Spleen (tissue), 7 donors: ENCODE data around the gene CLDN12.

Experiments used
- CTCF ChIP-seq, 11 experiments: fragments of 200-600 bp in 7 of 11; fragments of 450-650 bp in 4 of 11; sonication (generic) in 4 of 11; IDR thresholded peaks in 8 of 11; conservative IDR thresholded peaks in 3 of 11; 1 replicate in 7 of 11; 2 replicates in 4 of 11; pipeline versions ENCODE4 v1.4.0 to v1.8.0; 2016 to 2021; ENCODE audit warnings: antibody characterized with exemption in 11 of 11, inconsistent platforms in 4 of 11, mild to moderate bottlenecking in 1 of 11
- POLR2A ChIP-seq, 3 donors: fragments of 450-650 bp; IDR thresholded peaks; one replicate each; pipeline ENCODE4 v1.5.1; 2017; ENCODE audit warnings: antibody characterized with exemption in 3 of 3, mild to moderate bottlenecking in 1 of 3
- donor health status: DM: no; HTN: no; CAD: no; lungs with moderate emphysema.
- donor health status: DM: no; HTN: no; CAD: no.
- donor health status: DM: no; HTN: no; CAD: no.

GRCh38 chr7:90421651-90422050 lies 18.4 kb downstream of the CLDN12 start:
- TF ChIP-seq POLR2A (IDR thresholded peaks at IDR 0.05) = no peak
- no peak for TF ChIP-seq CTCF (IDR thresholded peaks at IDR 0.05 in 8 of 11, conservative IDR thresholded peaks at IDR 0.05 in 3 of 11)
